ENCODE data around the gene GRIA1. TPM values are rescaled to one million over a fixed set of nuclear protein-coding genes. Genes with fewer than 3 reads are reported as not detected.
A peak's percentile ranks its signal among the peaks of the same experiment; 100 is the strongest.
"Not testable (repeated sequence)": the region's sequence is repeated elsewhere in the genome, so short reads cannot be mapped to it uniquely, and the experiment has no call there.

Gene GRIA1
- total and polyA plus RNA-seq, 4 donors = 21.4 to 50.9 (median 48.6) TPM

- H3K4me1 ChIP-seq (ENCODE audit: control insufficient read depth, insufficient read depth, low read length) = no peaks in the 10 kb centered on the region
- no peak for DNase-seq (ENCODE audit: low read depth in 4 of 6, low spot score in 6 of 6)
- no peak overlapping the region for H3K27ac ChIP-seq (ENCODE audit: low read depth, low read length)
- 100% methylated on average over 1 of the region's 3 CpGs for WGBS (ENCODE audit: insufficient coverage)
- H3K9me3 ChIP-seq (ENCODE audit: control insufficient read depth, insufficient read depth, low read length) = no peaks in the 10 kb centered on the region
- H3K4me3 ChIP-seq (ENCODE audit: low read depth, low read length) = no peak overlapping the region
- no peaks in the 10 kb centered on the region for H3K27me3 ChIP-seq (ENCODE audit: control insufficient read depth, insufficient read depth, low read length)
- no peaks in the 10 kb centered on the region for H3K36me3 ChIP-seq (ENCODE audit: control insufficient read depth, insufficient read depth, low read length)
Observed at GRCh38 chr5:153712946-153713345, 222.5 kb downstream of the GRIA1 start.

- WGBS (ENCODE audit: insufficient coverage) = 25% methylated on average over 4 of the region's 8 CpGs
- Histone ChIP-seq H3K36me3 (ENCODE audit: control insufficient read depth, insufficient read depth, low read length) (no peaks in the 10 kb centered on the region), H3K4me1 (ENCODE audit: control insufficient read depth, insufficient read depth, low read length) (no peaks in the 10 kb centered on the region), H3K4me3 (ENCODE audit: low read depth, low read length) (no peak overlapping the region), H3K27ac (ENCODE audit: low read depth, low read length) (no peak overlapping the region), H3K27me3 (ENCODE audit: control insufficient read depth, insufficient read depth, low read length) (no peaks in the 10 kb centered on the region), H3K9me3 (ENCODE audit: control insufficient read depth, insufficient read depth, low read length) (no peaks in the 10 kb centered on the region)
- peak in 2 of 6 donors; percentile 22 to 46 for DNase-seq (ENCODE audit: low read depth in 4 of 6, low spot score in 6 of 6)
Observed at GRCh38 chr5:153713943-153714342, 223.5 kb downstream of the GRIA1 start.

GRCh38 chr5:153714798-153715197 is 224.3 kb downstream of the GRIA1 start:
- H3K27me3 ChIP-seq (ENCODE audit: control insufficient read depth, insufficient read depth, low read length) = no peaks in the 10 kb centered on the region
- no peak overlapping the region for H3K27ac ChIP-seq (ENCODE audit: low read depth, low read length)
- no peaks in the 10 kb centered on the region for H3K4me1 ChIP-seq (ENCODE audit: control insufficient read depth, insufficient read depth, low read length)
- DNase-seq (ENCODE audit: low read depth in 4 of 6, low spot score in 6 of 6) = no peak
- WGBS (ENCODE audit: insufficient coverage) = 100% methylated on average over 1 of the region's 2 CpGs
- no peaks in the 10 kb centered on the region for H3K9me3 ChIP-seq (ENCODE audit: control insufficient read depth, insufficient read depth, low read length)
- no peaks in the 10 kb centered on the region for H3K36me3 ChIP-seq (ENCODE audit: control insufficient read depth, insufficient read depth, low read length)
- H3K4me3 ChIP-seq (ENCODE audit: low read depth, low read length) = no peak overlapping the region

GRCh38 chr5:153717287-153717686 is 226.8 kb downstream of the GRIA1 start:
- Histone ChIP-seq H3K36me3 (ENCODE audit: control insufficient read depth, insufficient read depth, low read length) (no peaks in the 10 kb centered on the region), H3K4me1 (ENCODE audit: control insufficient read depth, insufficient read depth, low read length) (no peaks in the 10 kb centered on the region), H3K9me3 (ENCODE audit: control insufficient read depth, insufficient read depth, low read length) (no peaks in the 10 kb centered on the region), H3K27ac (ENCODE audit: low read depth, low read length) (no peak overlapping the region), H3K4me3 (ENCODE audit: low read depth, low read length) (no peak overlapping the region), H3K27me3 (ENCODE audit: control insufficient read depth, insufficient read depth, low read length) (no peaks in the 10 kb centered on the region)
- no peak for DNase-seq (ENCODE audit: low read depth in 4 of 6, low spot score in 6 of 6)
- 100% methylated on average over 2 of the region's 3 CpGs for WGBS (ENCODE audit: insufficient coverage)

GRCh38 chr5:153718713-153719112 is 228.2 kb downstream of the GRIA1 start:
- H3K4me3 ChIP-seq (ENCODE audit: low read depth, low read length) = no peak overlapping the region
- no peak overlapping the region for H3K27ac ChIP-seq (ENCODE audit: low read depth, low read length)
- no peaks in the 10 kb centered on the region for H3K9me3 ChIP-seq (ENCODE audit: control insufficient read depth, insufficient read depth, low read length)
- H3K4me1 ChIP-seq (ENCODE audit: control insufficient read depth, insufficient read depth, low read length) = no peaks in the 10 kb centered on the region
- no peaks in the 10 kb centered on the region for H3K36me3 ChIP-seq (ENCODE audit: control insufficient read depth, insufficient read depth, low read length)
- 100% methylated on average over 1 of the region's 1 CpG for WGBS (ENCODE audit: insufficient coverage)
- H3K27me3 ChIP-seq (ENCODE audit: control insufficient read depth, insufficient read depth, low read length) = no peaks in the 10 kb centered on the region
- no peak for DNase-seq (ENCODE audit: low read depth in 4 of 6, low spot score in 6 of 6)

- H3K4me3 ChIP-seq (ENCODE audit: low read depth, low read length) = no peak overlapping the region
- H3K9me3 ChIP-seq (ENCODE audit: control insufficient read depth, insufficient read depth, low read length) = no peaks in the 10 kb centered on the region
- WGBS (ENCODE audit: insufficient coverage) = 88% methylated on average over 5 of the region's 5 CpGs
- H3K36me3 ChIP-seq (ENCODE audit: control insufficient read depth, insufficient read depth, low read length) = no peaks in the 10 kb centered on the region
- no peaks in the 10 kb centered on the region for H3K27me3 ChIP-seq (ENCODE audit: control insufficient read depth, insufficient read depth, low read length)
- H3K4me1 ChIP-seq (ENCODE audit: control insufficient read depth, insufficient read depth, low read length) = no peaks in the 10 kb centered on the region
- H3K27ac ChIP-seq (ENCODE audit: low read depth, low read length) = no peak overlapping the region
- no peak for DNase-seq (ENCODE audit: low read depth in 4 of 6, low spot score in 6 of 6)
Observed at GRCh38 chr5:153719324-153719723, 228.9 kb downstream of the GRIA1 start.

- H3K36me3 ChIP-seq (ENCODE audit: control insufficient read depth, insufficient read depth, low read length); H3K4me1 ChIP-seq (ENCODE audit: control insufficient read depth, insufficient read depth, low read length); H3K27me3 ChIP-seq (ENCODE audit: control insufficient read depth, insufficient read depth, low read length); H3K4me3 ChIP-seq (ENCODE audit: low read depth, low read length); H3K27ac ChIP-seq (ENCODE audit: low read depth, low read length); H3K9me3 ChIP-seq (ENCODE audit: control insufficient read depth, insufficient read depth, low read length); DNase-seq (ENCODE audit: low read depth in 4 of 6, low spot score in 6 of 6): not testable (repeated sequence)
- 86% methylated on average over 10 of the region's 15 CpGs for WGBS (ENCODE audit: insufficient coverage)
Observed at GRCh38 chr5:153723022-153723610, 232.6 kb downstream of the GRIA1 start.

- H3K4me1 ChIP-seq (ENCODE audit: control insufficient read depth, insufficient read depth, low read length) = no peaks in the 10 kb centered on the region
- H3K4me3 ChIP-seq (ENCODE audit: low read depth, low read length) = no peak overlapping the region
- 82% methylated on average over 4 of the region's 5 CpGs for WGBS (ENCODE audit: insufficient coverage)
- H3K27me3 ChIP-seq (ENCODE audit: control insufficient read depth, insufficient read depth, low read length) = no peaks in the 10 kb centered on the region
- no peak for DNase-seq (ENCODE audit: low read depth in 4 of 6, low spot score in 6 of 6)
- H3K36me3 ChIP-seq (ENCODE audit: control insufficient read depth, insufficient read depth, low read length) = no peaks in the 10 kb centered on the region
- H3K27ac ChIP-seq (ENCODE audit: low read depth, low read length) = no peak overlapping the region
- H3K9me3 ChIP-seq (ENCODE audit: control insufficient read depth, insufficient read depth, low read length) = no peaks in the 10 kb centered on the region
Observed at GRCh38 chr5:153742060-153742459, 251.6 kb downstream of the GRIA1 start.

GRCh38 chr5:153744751-153745150 is 254.3 kb downstream of the GRIA1 start:
- WGBS (ENCODE audit: insufficient coverage) = 93% methylated on average over 2 of the region's 2 CpGs
- H3K9me3 ChIP-seq (ENCODE audit: control insufficient read depth, insufficient read depth, low read length) = no peaks in the 10 kb centered on the region
- no peak overlapping the region for H3K4me3 ChIP-seq (ENCODE audit: low read depth, low read length)
- DNase-seq (ENCODE audit: low read depth in 4 of 6, low spot score in 6 of 6) = no peak
- no peaks in the 10 kb centered on the region for H3K36me3 ChIP-seq (ENCODE audit: control insufficient read depth, insufficient read depth, low read length)
- no peak overlapping the region for H3K27ac ChIP-seq (ENCODE audit: low read depth, low read length)
- H3K4me1 ChIP-seq (ENCODE audit: control insufficient read depth, insufficient read depth, low read length) = no peaks in the 10 kb centered on the region
- H3K27me3 ChIP-seq (ENCODE audit: control insufficient read depth, insufficient read depth, low read length) = no peaks in the 10 kb centered on the region

GRCh38 chr5:153745778-153746395 is 255.4 kb downstream of the GRIA1 start:
- no peak overlapping the region for H3K27ac ChIP-seq (ENCODE audit: low read depth, low read length)

More at GRCh38 chr5:153745778-153746395, 255.4 kb downstream of the GRIA1 start:
- Histone ChIP-seq H3K27me3 (ENCODE audit: control insufficient read depth, insufficient read depth, low read length) (no peaks in the 10 kb centered on the region), H3K4me3 (ENCODE audit: low read depth, low read length) (no peak overlapping the region), H3K9me3 (ENCODE audit: control insufficient read depth, insufficient read depth, low read length) (no peaks in the 10 kb centered on the region), H3K4me1 (ENCODE audit: control insufficient read depth, insufficient read depth, low read length) (no peaks in the 10 kb centered on the region), H3K36me3 (ENCODE audit: control insufficient read depth, insufficient read depth, low read length) (no peaks in the 10 kb centered on the region)
- no peak for DNase-seq (ENCODE audit: low read depth in 4 of 6, low spot score in 6 of 6)
- 61% methylated on average over 2 of the region's 5 CpGs for WGBS (ENCODE audit: insufficient coverage)

Data from spinal cord (tissue), 10 donors.